GM03348 (cell line): ENCODE measurements around the gene ANKRD34B.
"Not testable (repeated sequence)": the region's sequence is repeated elsewhere in the genome, so short reads cannot be mapped to it uniquely, and the experiment has no call there.

Experiments
- DNase-seq: peaks from one replicate; pipeline ENCODE4 v3.0.0; 2012; ENCODE audit warnings: low spot score

The ANKRD34B gene

GRCh38 chr5:80569961-80570786 lies at the start of gene ANKRD34B:
Gene ANKRD34B (minus strand): TSS chr5:80570280. CDS start chr5:80560019, 10,261 bp downstream.
- DNase-seq: peak; percentile 16

GRCh38 chr5:80619086-80619485 lies 49.0 kb upstream of the ANKRD34B start:
- no peak for DNase-seq

DNA sequence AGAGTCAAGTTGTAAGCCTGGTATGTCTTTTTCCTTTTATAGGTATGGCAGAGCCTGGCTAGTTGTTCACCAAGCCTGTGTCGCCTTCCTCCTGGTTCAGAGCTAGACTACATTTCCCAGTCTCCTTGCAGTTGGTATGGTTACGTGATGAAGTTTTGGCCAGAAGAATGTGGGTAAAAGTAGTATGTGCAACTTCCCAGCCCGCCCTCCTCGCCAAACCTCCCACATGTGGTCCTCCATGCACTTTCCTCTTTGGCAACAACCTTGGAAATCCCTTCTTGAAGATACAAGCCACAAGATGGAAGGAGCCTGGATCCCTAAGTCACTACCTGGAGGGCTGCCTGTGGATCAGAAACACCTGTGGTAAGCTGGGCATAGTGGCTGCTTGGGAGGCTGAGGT lies 48.4 kb upstream of the ANKRD34B start:
- DNase-seq: no peak

GRCh38 chr5:80615266-80615914 lies 45.3 kb upstream of the ANKRD34B start:
- DNase-seq: no peak

- no peak for DNase-seq
These were observed 39.6 kb upstream of the ANKRD34B start for GRCh38 chr5:80609692-80610091.

GRCh38 chr5:80608731-80609130 lies 38.7 kb upstream of the ANKRD34B start:
- no peak for DNase-seq

GRCh38 chr5:80607832-80608231 lies 37.8 kb upstream of the ANKRD34B start:
- DNase-seq: no peak

GRCh38 chr5:80607343-80607742 lies 37.3 kb upstream of the ANKRD34B start:
- DNase-seq: no peak

DNA sequence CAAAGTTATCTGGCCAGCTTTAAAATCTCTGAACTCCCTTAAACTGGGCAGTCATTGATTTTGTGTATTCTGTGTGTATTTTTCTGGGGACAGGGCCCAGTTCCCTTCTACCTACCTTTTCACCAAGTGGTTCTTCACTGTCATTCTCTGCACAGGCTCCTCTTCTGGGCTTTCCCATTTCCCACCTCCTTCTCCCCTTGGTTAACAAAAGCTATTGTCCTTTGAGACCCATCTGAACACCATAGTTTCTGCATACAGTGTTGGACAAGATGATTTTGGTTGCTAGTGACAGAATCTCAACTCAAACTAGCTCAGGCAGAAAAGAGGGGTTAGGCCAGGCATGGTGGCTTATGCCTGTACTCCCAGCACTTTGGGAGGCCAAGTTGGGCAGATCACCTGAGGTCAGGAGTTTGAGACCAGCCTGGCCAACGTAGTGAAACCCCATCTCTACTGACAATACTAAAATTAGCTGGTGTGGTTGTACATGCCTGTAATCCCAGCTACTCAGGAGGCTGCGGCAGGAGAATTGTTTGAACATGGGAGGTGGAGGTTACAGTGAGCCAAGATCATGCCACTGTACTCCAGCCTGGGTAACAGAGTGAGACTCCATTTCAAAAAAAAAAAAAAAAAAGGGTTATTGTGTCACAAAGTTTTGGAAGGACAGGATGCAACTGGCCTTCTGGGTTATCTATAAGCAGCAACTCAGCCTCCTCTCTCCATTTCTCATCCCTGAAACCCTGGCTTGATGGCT lies 31.0 kb upstream of the ANKRD34B start:
- DNase-seq: no peak

DNA sequence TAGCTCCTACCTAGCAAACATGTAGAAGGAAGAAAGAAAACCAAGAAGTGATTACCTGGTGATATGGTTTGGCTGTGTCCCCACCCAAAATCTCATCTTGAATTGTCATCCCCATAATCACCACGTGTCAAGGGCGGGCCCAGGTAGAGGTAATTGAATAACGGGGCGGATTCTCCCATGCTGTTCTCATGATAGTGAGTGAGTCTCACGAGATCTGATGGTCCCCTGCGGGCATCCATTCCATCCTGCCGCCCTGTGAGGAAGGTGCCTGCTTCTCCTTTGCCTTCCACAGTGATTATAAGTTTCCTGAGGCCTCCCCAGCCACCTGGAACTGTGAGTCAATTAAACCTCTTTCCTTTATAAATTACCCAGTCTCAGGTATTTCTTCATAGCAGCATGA lies 27.4 kb upstream of the ANKRD34B start:
- no peak for DNase-seq

GRCh38 chr5:80594810-80595209 lies 24.7 kb upstream of the ANKRD34B start:
- no peak for DNase-seq

GRCh38 chr5:80592761-80593160 lies 22.7 kb upstream of the ANKRD34B start:
- no peak for DNase-seq

DNA sequence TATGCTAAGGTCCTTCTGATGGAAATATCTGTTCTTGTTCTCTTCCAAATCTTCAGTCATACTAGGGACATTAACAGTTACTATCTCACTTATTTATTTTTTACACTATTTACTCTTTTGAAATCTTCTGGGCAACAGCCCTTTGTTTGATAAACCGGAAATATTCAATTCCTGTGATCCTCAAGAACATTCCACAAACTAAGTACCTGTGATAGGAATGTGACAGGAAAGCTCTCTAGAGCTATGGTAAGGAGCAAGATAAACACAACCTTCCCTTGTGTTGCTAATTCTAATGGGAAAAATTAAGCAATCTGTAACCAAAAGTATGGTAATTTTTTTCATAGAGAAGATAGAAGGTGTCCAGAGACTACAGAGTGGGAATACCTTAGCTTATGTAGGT lies 22.0 kb upstream of the ANKRD34B start:
- no peak for DNase-seq

- no peak for DNase-seq
These were observed 21.3 kb upstream of the ANKRD34B start for GRCh38 chr5:80591352-80591751.

DNA sequence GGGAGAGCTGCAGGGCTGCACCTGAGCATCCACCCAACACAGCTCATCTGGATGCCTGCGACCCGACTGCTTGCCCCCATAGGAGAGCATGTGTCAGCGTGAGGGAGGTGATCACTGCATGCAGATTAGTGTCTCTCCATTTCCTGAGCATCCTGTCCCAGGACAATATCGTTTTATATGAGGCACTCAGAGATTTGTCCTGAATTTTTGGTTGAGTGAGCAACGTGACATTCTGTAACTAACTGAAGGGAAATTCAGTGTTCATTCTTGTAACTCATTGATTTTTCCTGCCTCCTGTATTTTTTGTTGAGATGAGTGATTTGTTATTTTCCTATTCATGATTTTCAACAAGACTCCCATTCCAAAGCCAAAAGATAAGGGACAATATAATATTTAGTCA lies 20.7 kb upstream of the ANKRD34B start:
- DNase-seq: no peak

- DNase-seq: no peak
These were observed 18.9 kb upstream of the ANKRD34B start for GRCh38 chr5:80588858-80589540.

- DNase-seq: no peak
These were observed 14.7 kb upstream of the ANKRD34B start for GRCh38 chr5:80584770-80585169.

GRCh38 chr5:80580291-80580690 lies 10.2 kb upstream of the ANKRD34B start:
- not testable (repeated sequence) for DNase-seq

DNA sequence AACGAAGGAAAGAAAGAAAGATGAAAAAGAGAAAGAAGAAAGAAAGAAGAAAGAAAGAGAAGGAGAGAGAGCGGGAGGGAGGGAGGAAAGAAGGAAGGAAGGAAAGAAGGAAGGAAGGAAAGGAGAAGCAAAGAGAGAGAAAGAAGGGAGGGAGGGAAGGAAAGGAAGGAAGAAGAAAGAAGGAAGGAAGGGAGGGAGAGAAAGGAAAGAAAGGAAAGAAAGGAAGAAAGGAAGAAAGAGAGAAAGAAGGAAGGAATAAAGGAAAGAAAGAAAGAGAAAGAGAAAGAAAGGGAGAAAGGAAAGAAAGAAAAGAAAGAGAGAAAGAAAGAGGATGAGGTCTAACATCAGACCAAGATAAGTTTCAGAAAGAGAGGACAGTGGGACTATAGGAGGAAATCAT lies 9.0 kb upstream of the ANKRD34B start:
- DNase-seq: no peak

DNA sequence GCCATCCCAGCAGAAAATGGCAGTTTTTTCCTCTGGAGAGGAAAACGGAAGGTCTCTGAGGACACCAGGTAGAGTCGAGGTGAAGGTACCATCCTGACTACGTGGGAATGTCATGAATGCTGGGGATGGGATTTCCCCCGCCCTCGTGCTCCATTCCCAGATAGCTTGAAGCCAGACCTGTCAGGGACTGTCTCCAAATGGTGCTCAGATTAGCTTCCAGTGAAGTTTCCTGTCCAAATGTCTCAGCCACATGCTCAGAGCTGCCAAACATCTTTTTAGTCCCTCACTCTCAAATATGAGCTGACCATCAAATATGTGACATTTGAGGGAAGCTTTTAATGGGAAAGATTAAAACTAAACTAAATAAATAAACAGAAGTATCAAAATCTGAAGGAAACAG lies 7.6 kb upstream of the ANKRD34B start:
- no peak for DNase-seq

DNA sequence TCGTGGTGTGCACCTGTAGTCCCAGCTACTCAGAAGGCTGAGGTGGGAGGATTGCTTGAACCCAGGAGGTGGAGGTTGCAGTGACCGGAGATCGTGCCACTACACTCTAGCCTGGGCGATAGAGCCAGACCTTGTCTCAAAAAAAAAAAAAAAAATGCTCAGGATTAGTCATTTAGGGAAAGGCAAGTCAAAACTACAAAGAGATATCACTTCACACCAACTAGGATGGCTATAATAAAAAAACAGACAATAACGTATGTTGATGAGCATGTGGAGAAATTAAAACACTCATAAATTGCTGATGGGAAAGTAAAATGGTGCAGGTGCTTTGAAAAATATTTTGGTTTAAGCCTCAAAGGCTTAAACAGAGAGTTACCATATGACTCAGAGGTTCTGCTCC lies 6.3 kb upstream of the ANKRD34B start:
- DNase-seq: no peak

DNA sequence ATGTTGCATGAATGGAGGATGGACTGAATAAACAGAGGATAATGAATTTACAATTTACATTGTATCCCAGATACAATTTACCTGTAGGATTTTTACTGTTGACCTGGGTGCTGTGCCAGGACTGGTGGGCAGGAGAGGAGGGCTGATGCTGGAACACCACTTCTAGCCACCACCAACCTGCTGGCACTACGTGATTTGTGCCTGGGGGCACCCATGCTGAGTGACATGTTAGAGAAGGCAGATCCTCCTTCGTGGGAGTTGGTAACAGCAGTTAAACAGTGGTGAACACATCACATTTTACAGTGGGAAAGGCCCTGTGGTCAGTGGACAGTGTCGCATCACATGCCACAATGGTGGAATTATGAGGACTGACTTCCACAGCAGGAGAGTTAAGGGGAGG lies 3.0 kb upstream of the ANKRD34B start:
- no peak for DNase-seq
